Anterior cingulate cortex (tissue), 58 donors: ENCODE data around the gene RAP1A.
"Not testable (repeated sequence)": the region's sequence is repeated elsewhere in the genome, so short reads cannot be mapped to it uniquely, and the experiment has no call there.

Experiments
- DNase-seq, 58 donors: peaks; one replicate each; lab custom pipeline; 2025; lab: John Stamatoyannopoulos, UW

Gene RAP1A

GRCh38 chr1:111733992-111734341 lies 114.4 kb downstream of the RAP1A start:
- peak in 1 of 58 donors; percentile 45 for DNase-seq

- DNase-seq = no peak
These were observed 114.8 kb downstream of the RAP1A start for GRCh38 chr1:111734426-111734825.

- no peak for DNase-seq
These were observed 115.3 kb downstream of the RAP1A start for GRCh38 chr1:111734856-111735255.

GRCh38 chr1:111735321-111735720 lies 115.7 kb downstream of the RAP1A start:
- DNase-seq = no peak

- DNase-seq = peak in 14 of 58 donors; percentile 16 to 67 (median 40)
These were observed 116.4 kb downstream of the RAP1A start for GRCh38 chr1:111735858-111736544.

- DNase-seq = peak in 46 of 58 donors; percentile 37 to 83 (median 68)
These were observed 117.1 kb downstream of the RAP1A start for GRCh38 chr1:111736548-111737215.

GRCh38 chr1:111737216-111738132 lies 117.9 kb downstream of the RAP1A start:
- peak in 3 of 58 donors; percentile 35 to 81 (median 69) for DNase-seq

- DNase-seq = peak in 1 of 58 donors; percentile 88
These were observed 118.5 kb downstream of the RAP1A start for GRCh38 chr1:111738133-111738435.

- DNase-seq = peak in 55 of 58 donors; percentile 30 to 91 (median 74)
These were observed 119.0 kb downstream of the RAP1A start for GRCh38 chr1:111738436-111739193.

- peak; percentile 33 to 95 (median 86) for DNase-seq
These were observed 119.8 kb downstream of the RAP1A start, which contains the start of gene INKA2 for GRCh38 chr1:111739194-111739924. Gene INKA2 (minus strand): TSS chr1:111739395. CDS start chr1:111739242, 153 bp downstream.

- DNase-seq = peak in 41 of 58 donors; percentile 36 to 79 (median 61)
These were observed 120.6 kb downstream of the RAP1A start for GRCh38 chr1:111739925-111740765.

GRCh38 chr1:111742292-111742691 lies 122.7 kb downstream of the RAP1A start:
- DNase-seq = not testable (repeated sequence)

- DNase-seq = peak in 2 of 58 donors; percentile 21 to 31
These were observed 123.5 kb downstream of the RAP1A start for GRCh38 chr1:111742938-111743549.

GRCh38 chr1:111743679-111744101 lies 124.1 kb downstream of the RAP1A start:
- DNase-seq = no peak

- DNase-seq = peak in 2 of 58 donors; percentile 17 to 25
These were observed 126.4 kb downstream of the RAP1A start for GRCh38 chr1:111745675-111746613.

GRCh38 chr1:111746614-111746999 lies 127.0 kb downstream of the RAP1A start:
- DNase-seq = no peak

- peak in 2 of 58 donors; percentile 5 to 34 for DNase-seq
These were observed 127.7 kb downstream of the RAP1A start for GRCh38 chr1:111747282-111747734.
